Breast epithelium (tissue), 3 donors: ENCODE measurements around the gene CD2.

Experiments
- CTCF ChIP-seq, 3 donors: fragments of 450-650 bp; IDR thresholded peaks; one replicate each; pipeline ENCODE4 v1.5.1; 2016 to 2017; ENCODE audit warnings: antibody characterized with exemption in 3 of 3, mild to moderate bottlenecking in 3 of 3, moderate library complexity in 3 of 3
- POLR2A ChIP-seq: fragments of 450-650 bp; IDR thresholded peaks from one replicate; pipeline ENCODE4 v1.6.1; 2016; ENCODE audit warnings: antibody characterized with exemption, mild to moderate bottlenecking, moderate library complexity
- POLR2AphosphoS5 ChIP-seq, 3 donors: sonication (generic); formaldehyde crosslinking; IDR thresholded peaks; one replicate each; pipeline ENCODE4 v1.6.1; 2017; ENCODE audit warnings: antibody characterized with exemption in 3 of 3

GRCh38 chr1:116793357-116793935 lies 39.2 kb downstream of the CD2 start:
- TF ChIP-seq CTCF (IDR thresholded peaks at IDR 0.05) = no peak
- no peak for TF ChIP-seq POLR2A
- no peak for TF ChIP-seq POLR2AphosphoS5 (IDR thresholded peaks at IDR 0.05)
